ENCODE measurements around the gene BTBD3.

BTBD3 gene

GRCh38 chr20:11972478-11972877, 54.8 kb downstream of the BTBD3 start:
- no peak for DNase-seq

Data from fibroblast of skin of scalp (primary cell).